ENCODE results near the gene KRTAP10-1. TPM values are rescaled to one million over a fixed set of nuclear protein-coding genes. Genes with fewer than 3 reads are reported as not detected.
A peak's percentile ranks its signal among the peaks of the same experiment; 100 is the strongest.

The KRTAP10-1 gene
- total RNA-seq, 1 experiment from 2014 or later = not detected

GRCh38 chr21:44532712-44533111, 7.3 kb downstream of the KRTAP10-1 start:
- Histone ChIP-seq H3K9me3 (ENCODE audit: control insufficient read depth, low read depth, low read length) (no peaks in the 10 kb centered on the region), H2AFZ (ENCODE audit: low read length) (no peak overlapping the region), H3K79me2 (ENCODE audit: insufficient read depth, low read length) (no peaks in the 10 kb centered on the region), H3K79me1 (ENCODE audit: insufficient read depth, low read depth, low read length, poor library complexity, severe bottlenecking) (no peaks in the 10 kb centered on the region), H3K23me2 (ENCODE audit: insufficient read length, low read depth, low read length, poor library complexity, severe bottlenecking) (no peaks in the 10 kb centered on the region), H3K18ac (ENCODE audit: insufficient read length, low read depth, low read length) (no peak overlapping the region), H2BK20ac (ENCODE audit: low read depth, low read length, poor library complexity, severe bottlenecking) (no peak overlapping the region), H2BK12ac (ENCODE audit: insufficient read length, low read depth, low read length) (no peak overlapping the region), H4K91ac (ENCODE audit: insufficient read length, low read depth, low read length) (no peak overlapping the region), H2BK5ac (ENCODE audit: insufficient read length, low read length) (no peak overlapping the region), H2BK15ac (ENCODE audit: low read depth, low read length) (no peak overlapping the region), H3K9ac (ENCODE audit: extremely low read depth, insufficient read length, low read length) (no peak overlapping the region), H3K27ac (ENCODE audit: insufficient read length, low read depth, low read length) (no peak overlapping the region), H4K20me1 (ENCODE audit: control insufficient read depth, insufficient read depth, insufficient read length) (no peaks in the 10 kb centered on the region), H2AK5ac (ENCODE audit: insufficient read length, low read length) (no peak overlapping the region), H3K56ac (ENCODE audit: insufficient read length, low read depth, low read length) (no peak overlapping the region), H4K8ac (replicated peaks; ENCODE audit: insufficient read length, low read depth, low read length) (no peak overlapping the region), H3T11ph (ENCODE audit: low read length) (no peak overlapping the region), H3K4me2 (ENCODE audit: insufficient read depth, insufficient read length, low read length) (no peak overlapping the region), H3K27me3 (ENCODE audit: insufficient read depth, low read length) (no peaks in the 10 kb centered on the region), H3K4ac (ENCODE audit: low read depth, low read length) (no peak overlapping the region), H3K14ac (ENCODE audit: insufficient read depth, low read length) (no peak overlapping the region), H2BK120ac (ENCODE audit: low read depth, low read length, poor library complexity, severe bottlenecking) (no peak overlapping the region), H4K5ac (ENCODE audit: insufficient read length, low read depth, low read length) (no peak overlapping the region), H3K23ac (ENCODE audit: insufficient read length, low read depth, low read length) (no peak overlapping the region), H3K4me1 (ENCODE audit: insufficient read depth, low read length) (no peaks in the 10 kb centered on the region; the same call in 1 of the 2 replicates)
- no peak overlapping the region for H3K27ac Mint-ChIP-seq
- no peak overlapping the region for H3K4me3 Mint-ChIP-seq
- DNase-seq = peak; percentile 27
- no peaks in the 10 kb centered on the region; the same call in none of the 2 replicates for H3K27me3 Mint-ChIP-seq (ENCODE audit: low read depth)
- TF ChIP-seq, protein P1, sequence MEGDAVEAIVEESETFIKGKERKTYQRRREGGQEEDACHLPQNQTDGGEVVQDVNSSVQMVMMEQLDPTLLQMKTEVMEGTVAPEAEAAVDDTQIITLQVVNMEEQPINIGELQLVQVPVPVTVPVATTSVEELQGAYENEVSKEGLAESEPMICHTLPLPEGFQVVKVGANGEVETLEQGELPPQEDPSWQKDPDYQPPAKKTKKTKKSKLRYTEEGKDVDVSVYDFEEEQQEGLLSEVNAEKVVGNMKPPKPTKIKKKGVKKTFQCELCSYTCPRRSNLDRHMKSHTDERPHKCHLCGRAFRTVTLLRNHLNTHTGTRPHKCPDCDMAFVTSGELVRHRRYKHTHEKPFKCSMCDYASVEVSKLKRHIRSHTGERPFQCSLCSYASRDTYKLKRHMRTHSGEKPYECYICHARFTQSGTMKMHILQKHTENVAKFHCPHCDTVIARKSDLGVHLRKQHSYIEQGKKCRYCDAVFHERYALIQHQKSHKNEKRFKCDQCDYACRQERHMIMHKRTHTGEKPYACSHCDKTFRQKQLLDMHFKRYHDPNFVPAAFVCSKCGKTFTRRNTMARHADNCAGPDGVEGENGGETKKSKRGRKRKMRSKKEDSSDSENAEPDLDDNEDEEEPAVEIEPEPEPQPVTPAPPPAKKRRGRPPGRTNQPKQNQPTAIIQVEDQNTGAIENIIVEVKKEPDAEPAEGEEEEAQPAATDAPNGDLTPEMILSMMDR (conservative IDR thresholded peaks at IDR 0.05) = no peak
- WGBS (ENCODE audit: extremely low coverage, insufficient read length, low lambda C conversion rate) = no CpG with 5 or more reads among the region's 16 CpGs
- H3K9me3 Mint-ChIP-seq = peaks cover 0 to 5% of the 10 kb centered on the region in 2 experiments; a peak in 2 of 5 replicates
- peaks cover 2 to 8% of the 10 kb centered on the region in 2 experiments; a peak in 3 of 4 replicates for H3K4me1 Mint-ChIP-seq
- H3K36me3 Mint-ChIP-seq (ENCODE audit: insufficient read depth in 1 of 3, low read depth in 3 of 3) = peaks cover 0 to 5% (median 0%) of the 10 kb centered on the region in 3 experiments; a peak in 1 of 7 replicates
